Fibroblast of skin of right biceps (primary cell): ENCODE data around the gene PDE7B.

Source experiments
- DNase-seq: peaks from one replicate; pipeline ENCODE4 v3.0.0-alpha.2; 2013

PDE7B gene

DNA sequence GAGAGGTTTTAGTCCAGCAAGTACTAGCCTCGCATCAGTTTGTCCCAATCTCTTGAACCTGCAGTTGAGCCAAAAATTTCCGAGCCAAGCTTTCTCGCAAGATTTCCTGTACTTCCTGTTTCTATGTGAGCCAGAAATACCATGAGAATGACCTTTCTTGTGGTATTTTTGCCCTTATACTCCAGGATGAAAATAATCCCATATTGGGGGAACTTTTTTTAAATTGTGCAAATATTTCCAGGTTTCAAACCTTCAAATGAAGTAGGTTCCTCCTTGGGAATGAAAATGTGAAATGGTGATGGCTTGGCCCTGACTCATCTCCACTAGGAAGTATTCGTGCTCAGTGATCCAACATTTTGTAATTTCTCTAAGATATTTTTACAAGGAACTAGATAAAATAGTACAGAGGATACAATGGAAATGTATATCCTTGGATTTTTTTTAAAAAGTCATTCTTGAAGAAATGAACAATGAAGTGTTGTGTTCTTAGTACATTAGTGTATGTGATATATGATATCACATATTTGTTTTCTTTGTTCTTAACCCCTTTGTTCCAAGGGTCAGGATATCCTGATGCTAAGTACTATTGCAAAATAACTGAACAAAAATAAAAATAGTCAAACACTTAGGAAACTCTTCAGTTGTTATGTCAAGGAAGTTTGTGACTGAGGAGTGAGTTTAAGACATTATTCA lies 184.0 kb downstream of the PDE7B start:
- DNase-seq: peak; percentile 74

DNA sequence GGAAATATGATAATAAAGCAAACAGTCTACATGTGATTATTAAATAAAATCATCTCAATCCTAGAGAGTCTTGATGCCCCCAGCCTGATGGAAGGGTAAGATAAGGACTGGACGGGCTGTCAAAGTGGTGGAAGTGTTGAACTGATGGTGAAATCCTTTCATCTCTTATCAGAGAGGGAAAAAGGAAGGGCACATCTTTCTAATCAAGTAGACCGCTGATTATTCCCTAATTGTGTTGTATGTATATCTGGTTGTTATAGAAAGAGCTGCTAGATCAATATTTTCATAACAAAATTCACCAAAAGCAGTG lies 184.5 kb downstream of the PDE7B start:
- no peak for DNase-seq

DNA sequence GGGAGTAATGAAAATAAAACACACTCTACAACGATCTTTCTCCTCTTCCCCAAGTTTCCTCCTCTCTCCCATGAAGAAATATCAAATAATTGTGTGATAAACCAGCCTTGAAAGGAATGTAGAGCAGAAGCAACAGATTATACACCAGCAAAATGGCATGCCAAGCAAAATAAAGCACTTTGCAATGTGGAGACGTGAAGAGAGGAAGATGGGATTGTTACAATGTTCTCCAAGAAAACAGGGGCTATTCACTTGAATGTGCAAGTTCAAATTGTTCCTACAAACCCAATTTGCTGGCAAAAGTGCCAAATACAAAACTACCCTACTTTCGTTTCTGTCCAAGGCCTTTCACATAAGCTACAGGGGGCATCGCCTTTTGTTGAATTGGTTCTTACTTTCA lies 185.1 kb downstream of the PDE7B start:
- peak; percentile 27 for DNase-seq

DNA sequence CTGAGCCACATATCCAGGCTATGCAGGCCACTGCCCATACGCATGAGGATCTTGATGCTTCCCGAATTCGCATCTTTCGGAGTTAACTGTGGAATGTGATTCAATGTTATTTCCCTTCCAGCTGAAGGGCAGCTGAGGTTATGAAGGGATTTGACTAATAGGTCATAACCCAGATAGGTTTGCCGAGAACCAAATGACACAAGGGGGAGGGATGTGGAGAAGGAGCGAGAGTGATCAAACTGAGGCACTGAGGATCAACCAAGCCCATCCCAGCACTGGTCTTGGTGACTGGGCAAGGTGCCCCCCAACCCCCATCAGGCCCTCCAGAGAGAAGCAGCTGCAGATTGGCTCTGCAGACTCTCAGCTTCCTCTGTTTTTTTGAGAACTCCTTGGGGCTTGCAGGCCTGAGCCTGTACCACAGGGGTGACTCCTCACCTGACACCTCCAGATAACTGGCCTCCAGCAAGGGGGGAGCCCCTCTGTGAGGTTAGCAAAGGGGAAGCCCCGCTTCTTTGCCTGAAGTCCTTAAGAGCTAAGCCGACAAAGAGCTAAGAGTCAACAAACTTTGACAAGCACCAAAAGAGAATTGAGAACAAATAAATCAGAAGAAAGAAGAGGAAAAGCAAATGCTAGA lies 185.9 kb downstream of the PDE7B start:
- peak; percentile 50 for DNase-seq

DNA sequence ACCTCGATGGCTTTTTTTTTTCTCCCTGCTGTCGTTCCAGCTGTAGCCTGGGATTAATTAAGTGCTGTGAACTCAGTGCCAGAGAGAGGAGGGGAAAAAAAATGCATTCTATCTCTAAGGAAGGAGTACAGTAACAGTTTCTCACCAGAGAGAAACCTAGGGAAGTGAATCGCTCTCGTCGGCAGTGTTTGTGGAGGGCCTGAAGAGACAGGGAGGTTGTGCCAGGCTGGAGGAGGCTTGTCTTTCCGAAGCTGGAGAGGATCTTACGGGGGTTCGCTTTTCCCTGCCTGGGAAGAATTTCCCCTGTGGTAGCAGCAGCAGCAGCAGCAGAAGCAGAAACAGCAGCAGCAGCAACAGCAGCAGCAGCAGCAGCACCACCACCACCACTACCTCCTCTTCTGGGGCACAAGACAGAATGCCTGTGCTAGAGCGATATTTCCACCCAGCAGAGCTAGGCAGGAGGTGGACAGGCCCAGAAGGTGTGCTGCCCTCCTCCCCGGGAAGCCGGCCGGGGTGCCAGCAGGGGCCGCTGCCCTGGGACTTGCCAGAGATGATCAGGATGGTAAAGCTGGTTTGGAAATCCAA lies 186.5 kb downstream of the PDE7B start:
- DNase-seq: peak; percentile 82

DNA sequence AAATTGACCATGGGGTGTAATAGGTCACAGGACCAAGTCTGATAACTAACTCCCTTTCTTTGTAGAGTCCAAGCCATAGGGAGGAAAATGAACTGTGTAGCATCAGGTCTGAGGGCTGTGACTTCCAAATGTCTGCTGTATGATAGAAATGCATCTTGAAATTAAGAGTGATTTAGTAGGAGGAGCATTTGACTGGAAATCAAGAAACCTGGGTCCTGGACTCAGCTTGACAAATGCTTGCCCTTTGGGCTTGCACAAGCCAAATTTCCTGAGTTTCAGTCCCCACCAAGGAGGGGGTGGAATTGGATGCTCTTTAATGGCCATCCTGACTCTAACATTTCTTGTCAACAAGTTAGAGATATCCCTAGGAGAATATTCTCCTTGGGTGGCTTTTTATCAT lies 187.0 kb downstream of the PDE7B start:
- no peak for DNase-seq

DNA sequence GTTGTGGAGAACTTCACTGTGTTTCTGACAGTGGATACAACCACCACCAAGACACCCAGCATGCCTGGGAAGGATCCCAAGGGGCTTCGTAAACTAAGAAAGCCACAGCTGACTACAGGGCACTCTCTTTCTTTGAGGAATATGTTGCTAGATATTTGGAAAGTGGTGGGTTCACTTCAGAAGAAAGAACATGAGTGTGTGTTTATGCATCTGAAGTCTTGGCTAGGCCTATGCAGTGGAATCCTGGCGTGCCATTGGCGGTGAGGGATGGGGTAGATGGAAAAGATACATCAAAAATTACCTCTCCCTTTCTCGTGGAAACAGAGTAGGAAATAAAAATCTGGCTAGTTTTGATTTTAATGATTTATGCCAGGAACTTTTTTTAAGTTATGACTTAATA lies 187.7 kb downstream of the PDE7B start:
- peak; percentile 48 for DNase-seq

DNA sequence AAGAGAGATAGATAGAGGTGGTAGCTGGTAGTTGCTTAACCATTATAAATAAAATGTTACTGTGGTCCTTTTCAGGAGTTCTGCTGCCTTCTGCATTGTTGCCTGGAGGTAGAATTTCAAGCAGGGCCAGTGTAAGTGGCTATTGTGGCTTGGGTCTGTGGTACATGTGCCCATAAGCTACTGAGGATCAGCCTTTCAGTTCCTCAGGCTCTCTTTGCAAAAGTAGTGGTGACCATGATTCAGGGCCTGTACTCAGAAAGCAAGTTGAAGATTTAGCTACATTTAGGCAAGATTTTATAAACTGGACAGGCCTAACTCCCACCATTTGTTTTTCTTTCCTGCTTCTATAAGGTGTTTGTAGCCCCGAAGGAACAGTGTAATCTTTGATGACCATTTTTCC lies 199.0 kb downstream of the PDE7B start:
- no peak for DNase-seq

DNA sequence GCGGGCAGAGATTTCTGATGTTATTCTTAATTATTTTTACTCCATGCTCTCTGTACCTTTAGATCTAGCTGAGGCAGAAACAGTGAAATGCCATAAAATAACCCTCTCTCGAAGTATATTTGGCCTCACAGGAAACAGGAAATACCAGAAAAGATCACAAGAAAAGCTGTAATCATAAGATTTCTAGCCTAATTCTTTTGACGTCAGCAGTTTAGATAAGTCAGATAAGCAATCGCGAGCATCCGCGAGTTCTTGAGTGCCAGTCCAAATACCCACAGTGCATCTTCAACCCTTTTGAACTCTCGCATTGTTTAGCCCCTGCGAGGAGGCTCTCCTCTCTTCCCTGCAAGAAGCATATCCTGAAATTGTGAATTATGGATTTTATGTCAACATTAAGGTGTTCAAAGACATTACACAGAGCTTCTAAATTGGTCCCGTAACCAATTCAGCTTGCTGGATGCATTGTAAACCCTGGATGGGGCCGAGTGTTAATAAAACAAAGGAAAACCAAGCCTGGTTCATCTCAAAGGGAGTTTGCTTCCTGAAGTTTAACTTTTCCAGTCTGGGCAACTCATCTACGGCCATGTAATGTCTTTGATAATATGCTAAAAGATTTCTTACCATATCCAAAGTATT lies 199.8 kb downstream of the PDE7B start:
- peak; percentile 79 for DNase-seq

DNA sequence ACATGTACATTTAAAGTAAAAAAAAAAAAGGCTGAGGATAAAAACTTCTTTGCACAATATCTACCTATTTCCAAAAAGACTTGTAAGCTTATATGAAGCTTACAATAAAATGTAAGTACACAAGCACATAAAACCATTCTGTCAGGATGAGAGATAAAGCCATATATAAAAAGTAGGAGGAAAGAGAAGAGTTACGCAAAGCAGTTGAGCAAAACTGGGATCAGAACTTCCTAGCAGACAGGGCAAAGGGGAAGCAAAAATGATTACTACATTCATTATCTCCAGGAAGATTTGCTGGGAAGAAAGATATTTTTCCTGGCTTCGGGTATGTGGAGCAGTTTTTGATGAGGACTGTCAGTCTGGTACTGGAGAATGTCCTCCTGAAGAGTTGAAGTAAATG lies 200.5 kb downstream of the PDE7B start:
- no peak for DNase-seq

DNA sequence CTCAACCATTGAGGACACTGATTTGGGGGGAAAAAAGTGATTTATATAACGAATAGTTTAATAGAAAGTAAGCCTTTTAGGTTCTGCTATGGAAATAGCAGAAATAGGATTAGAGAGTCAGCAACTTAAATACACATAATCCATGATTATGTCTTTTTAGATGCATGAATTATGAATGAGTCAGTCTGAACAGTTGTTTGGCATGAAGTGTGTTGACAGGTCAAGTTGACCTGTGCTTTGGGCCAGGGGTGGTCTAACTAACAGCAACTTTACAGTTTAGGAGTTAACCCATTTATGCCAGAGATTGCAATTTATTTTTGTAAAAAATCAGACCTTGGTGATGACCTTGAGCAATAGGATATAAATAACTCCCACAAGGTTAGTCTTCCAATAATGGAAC lies 207.4 kb downstream of the PDE7B start:
- DNase-seq: no peak

DNA sequence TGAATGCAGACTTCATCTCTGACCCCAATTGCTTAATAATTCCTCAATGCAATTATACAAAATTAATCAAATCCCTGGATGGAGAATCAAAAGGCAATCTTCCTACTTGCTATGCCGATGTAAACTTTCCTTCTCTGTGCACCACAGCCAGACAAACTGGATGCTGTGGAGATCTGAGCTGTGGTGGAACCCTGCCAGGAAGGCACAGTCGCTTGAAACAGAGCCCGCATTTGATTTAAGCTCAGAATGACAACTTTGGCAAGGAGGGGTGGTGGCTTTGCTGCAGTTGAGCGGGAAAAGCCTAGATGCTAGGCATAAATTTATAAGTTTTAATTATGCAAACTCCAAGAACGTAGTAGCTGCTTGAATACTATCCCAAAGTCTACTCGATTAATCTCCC lies 207.8 kb downstream of the PDE7B start:
- no peak for DNase-seq

DNA sequence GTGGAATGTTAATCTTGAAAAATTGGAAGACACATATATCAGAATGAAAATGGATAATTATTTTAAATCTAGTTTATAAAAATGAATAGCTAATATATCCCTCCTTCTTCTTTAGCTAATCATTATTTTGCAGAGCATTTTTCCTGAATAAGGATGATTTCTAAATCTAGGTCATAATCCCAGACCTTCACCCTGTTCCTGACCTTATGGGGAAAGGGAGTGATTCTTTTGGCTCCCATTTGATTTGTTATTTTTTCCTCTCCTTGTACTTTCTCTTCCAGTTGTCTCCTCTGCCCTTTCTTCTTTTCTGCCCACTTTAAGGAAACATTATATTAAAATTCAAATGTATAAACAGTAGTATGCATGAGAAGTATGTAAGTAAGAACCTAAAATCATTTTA lies 208.6 kb downstream of the PDE7B start:
- no peak for DNase-seq

DNA sequence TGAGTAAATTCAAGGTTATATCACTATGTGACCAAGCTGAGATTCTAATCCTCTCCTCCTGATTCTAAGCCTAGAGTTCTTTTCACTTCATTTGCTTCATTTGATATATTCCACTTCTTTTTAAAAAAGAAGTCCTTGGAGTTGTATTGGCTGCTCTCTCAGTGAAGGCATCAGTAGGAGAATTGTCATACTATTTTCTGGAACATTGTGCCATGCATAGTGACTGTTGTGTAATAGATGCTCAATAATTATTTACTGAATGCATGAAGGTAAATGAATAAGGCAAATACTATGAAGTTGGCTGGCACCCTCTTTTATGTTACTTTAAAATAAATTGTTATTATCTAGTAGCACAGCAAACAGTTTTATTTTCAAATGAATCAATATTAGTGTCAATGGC lies 209.3 kb downstream of the PDE7B start:
- no peak for DNase-seq

DNA sequence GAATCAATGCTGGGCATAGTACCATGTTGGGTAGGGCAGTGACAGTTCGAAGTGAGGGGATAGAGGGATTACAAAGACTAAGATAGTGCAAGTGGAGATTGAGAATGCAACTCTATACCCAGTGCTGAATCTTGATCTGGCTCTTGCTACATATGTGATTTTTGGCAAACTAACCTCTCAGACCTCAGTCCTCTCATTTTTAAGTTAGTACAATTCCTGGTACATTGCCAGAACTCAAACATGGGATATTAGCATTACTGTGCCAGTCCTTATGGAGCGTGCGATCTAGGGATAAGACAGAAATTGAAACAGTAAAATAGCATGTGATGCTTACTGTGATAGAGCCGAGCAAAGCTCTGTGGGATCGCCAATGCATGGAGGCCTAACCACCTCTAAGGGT lies 210.2 kb downstream of the PDE7B start:
- DNase-seq: no peak

DNA sequence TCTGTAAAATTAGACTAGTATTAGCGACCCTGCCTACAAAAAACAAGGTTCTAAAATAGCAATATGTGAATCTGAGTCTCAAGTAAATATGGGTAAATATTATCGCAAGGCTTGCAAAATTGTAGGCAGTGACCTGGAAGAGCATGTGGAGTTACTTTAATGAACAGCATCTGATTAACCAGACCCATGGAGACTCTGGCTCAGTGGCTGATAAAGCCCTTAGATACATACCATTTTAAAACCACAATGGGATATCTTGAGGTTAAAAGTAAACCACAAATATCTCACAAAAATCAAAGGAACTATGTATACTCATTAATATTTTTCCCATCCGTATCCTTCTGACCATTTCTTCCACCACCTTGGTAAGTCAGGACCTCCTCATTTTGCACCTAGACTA lies 211.6 kb downstream of the PDE7B start:
- peak; percentile 82 for DNase-seq

DNA sequence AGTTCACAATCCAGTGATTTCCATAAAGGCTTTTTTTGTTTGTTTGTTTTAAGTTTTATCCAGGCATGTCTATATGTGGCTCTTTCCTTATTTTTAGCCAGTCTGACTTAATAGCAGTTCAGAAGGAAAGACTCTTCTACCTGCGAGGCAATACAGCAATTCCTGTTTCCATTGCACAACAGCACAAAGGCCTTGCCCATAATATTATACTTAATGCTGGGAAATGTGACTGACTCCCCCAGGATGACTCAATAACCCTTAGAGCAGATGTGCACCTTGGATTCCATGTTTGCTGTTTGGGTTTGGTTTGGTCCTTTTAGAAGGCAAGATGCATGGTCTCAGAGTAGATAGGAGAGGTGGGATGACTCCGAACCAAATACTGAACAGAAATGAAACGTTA lies 214.5 kb downstream of the PDE7B start:
- DNase-seq: no peak

DNA sequence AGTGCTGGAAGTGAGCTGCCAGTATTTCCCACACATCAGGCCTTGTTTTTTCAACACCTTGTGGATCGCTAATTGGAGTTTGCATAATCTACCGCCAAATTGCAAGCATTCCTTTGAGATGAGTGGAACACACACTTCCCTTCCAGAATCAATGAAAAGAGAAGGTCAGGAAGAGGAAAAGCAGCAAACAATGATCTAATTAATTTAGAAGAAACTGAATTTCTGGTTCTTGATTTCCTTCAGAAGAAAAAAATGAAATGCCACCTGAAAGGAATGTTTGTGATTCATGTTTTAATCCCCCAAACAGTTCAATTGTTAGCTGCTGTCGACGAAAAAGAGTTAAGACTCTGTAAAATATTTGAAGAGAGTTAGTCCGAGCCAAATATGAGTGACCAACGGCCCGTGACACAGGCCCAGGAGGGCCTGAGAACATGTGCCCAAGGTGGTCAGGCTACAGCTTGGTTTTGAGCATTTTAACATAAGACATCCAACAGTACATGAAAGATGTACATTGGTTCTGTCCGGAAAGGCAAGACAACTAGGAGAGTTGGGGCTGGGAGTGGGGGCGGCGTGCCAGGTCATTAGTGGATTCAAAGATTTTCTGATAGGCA lies 216.3 kb downstream of the PDE7B start:
- DNase-seq: peak; percentile 82

DNA sequence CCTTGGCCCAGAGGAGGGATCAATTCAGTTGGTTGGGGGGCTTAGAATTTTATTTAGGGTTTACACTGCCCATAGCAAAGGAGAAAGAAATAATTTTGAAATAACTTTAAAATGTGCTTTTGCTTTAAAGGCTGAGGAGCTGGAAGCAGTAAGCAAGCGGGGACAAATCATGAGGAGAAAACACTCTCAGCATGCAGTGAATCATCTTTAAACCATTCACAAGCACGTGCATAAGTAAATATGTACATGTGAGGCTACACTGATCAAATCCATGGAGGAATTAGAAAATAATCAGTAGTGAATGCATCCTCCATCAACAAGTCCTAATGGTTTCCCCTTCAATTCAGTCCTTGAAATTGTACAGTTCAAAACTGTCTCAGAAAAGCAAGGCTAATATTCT lies 217.6 kb downstream of the PDE7B start:
- peak; percentile 86 for DNase-seq

DNA sequence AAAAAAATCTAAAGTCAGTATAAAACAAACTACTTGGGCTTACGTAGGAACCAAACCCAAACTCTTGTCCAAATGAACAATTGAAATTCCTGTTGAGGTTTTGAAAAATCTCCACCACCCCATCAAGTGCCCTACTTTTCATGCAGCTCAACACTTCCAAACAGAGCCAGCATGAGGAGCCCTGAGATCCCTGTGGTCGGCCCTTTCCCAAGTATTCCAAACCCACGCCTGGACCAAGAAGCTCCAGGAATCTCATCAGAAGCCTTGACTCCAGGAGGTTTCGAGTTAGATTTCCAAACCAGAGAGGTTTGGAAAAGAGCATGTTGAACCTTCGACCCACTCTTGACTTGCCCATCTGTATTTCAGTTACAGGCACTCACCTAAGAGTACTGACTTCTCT lies 219.3 kb downstream of the PDE7B start:
- DNase-seq: no peak

DNA sequence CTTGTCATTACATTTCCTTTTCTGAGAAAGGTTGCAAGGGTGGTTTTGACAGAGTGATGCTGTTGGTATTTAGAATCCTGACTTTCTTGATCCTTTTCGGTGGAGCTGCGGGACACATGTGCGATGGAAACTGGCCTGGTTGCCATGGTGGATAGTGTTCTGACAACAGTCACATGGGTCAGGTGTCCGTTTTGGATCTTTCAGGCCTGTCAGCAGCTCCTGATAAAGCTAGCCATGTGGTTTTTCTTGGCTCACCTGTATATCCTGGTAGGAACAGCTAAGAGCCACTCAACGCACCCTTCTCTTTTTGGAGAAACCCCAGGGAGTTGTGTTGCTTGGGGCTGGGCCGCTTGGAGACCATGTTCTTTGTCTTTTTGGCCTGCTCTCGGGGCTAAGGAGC lies 221.2 kb downstream of the PDE7B start:
- DNase-seq: no peak

DNA sequence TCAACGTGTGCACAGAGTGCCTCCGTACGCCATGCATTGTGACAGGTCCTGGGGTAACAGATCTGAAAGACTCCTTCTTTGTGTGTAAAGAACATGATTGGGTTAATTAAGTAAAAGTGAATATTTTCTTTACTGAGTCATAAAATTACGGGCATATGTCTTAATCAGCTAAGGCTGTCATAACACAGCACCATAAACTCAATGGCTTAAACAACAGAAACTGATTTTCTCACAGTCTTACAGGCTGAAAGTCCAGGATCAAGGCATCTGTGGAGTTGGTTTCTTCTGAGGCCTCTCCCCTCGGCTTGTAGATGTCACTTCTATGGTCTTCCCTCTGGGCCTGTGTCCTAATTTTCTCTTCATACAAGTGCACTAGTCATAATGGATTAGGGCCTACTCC lies 221.7 kb downstream of the PDE7B start:
- peak; percentile 63 for DNase-seq

DNA sequence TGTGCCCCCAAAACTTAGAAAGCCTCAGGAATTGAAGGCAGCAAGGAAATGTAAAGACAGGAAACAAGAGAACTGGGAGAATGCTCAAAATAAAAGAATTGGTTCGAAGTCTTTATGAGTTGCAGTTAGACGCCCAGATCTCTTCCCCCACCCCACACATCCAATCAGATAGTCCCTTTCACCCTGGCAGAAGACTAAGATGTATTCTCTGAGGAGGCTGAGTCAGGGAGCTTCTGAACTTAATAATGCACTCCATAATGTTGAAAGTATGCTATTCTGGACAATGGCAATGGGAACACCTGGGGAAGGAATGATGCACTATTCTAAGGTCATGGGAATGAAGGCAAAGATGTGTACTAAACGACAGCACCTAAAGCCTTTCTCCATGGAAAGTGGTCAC lies 225.0 kb downstream of the PDE7B start:
- peak; percentile 86 for DNase-seq
